HCT116 (cell line): ENCODE results near the gene TROAP.

ENCODE experiments used
- CTCF ChIP-seq, 3 experiments: fragments of 200-600 bp in 1 of 3; sonication (generic) in 1 of 3; IDR thresholded peaks in 2 of 3; conservative IDR thresholded peaks in 1 of 3; 2 replicates each; pipeline ENCODE4 v1.5.1; 2012 to 2017; ENCODE audit warnings: low read depth in 2 of 3, low read length in 2 of 3, antibody characterized with exemption in 1 of 3, borderline replicate concordance in 1 of 3, control low read depth in 1 of 3, mild to moderate bottlenecking in 1 of 3, mixed read lengths in 1 of 3, mixed run types in 1 of 3, moderate library complexity in 1 of 3; ENCODE audit not compliant: insufficient read depth in 1 of 3
- EZH2 ChIP-seq: fragments of 200-600 bp; sonication (generic); IDR thresholded peaks from 2 replicates; pipeline ENCODE4 v1.6.1; 2017; ENCODE audit warnings: antibody characterized with exemption, mixed run types
- EZH2phosphoT487 ChIP-seq: fragments of 200-600 bp; IDR thresholded peaks from 2 replicates; pipeline ENCODE4 v1.6.1; 2018; ENCODE audit warnings: antibody characterized with exemption, borderline replicate concordance
- JUND ChIP-seq: IDR thresholded peaks from 2 replicates; pipeline ENCODE4 v1.6.1; 2012
- POLR2A ChIP-seq: IDR thresholded peaks from 2 replicates; pipeline ENCODE4 v1.7.0; 2011; ENCODE audit warnings: borderline replicate concordance; ENCODE audit not compliant: insufficient read depth, insufficient read length; ENCODE audit errors: extremely low read depth
- POLR2AphosphoS5 ChIP-seq: IDR thresholded peaks from 2 replicates; pipeline ENCODE4 v1.6.1; 2011; ENCODE audit warnings: mild to moderate bottlenecking, low read depth, low read length, moderate library complexity
- RAD21 ChIP-seq: IDR thresholded peaks from 2 replicates; pipeline ENCODE4 v1.6.1; 2012; ENCODE audit warnings: low read depth, mild to moderate bottlenecking
- REST ChIP-seq: IDR thresholded peaks from 2 replicates; pipeline ENCODE4 v1.6.1; 2012; ENCODE audit warnings: low read depth
- SIN3A ChIP-seq: IDR thresholded peaks from 2 replicates; pipeline ENCODE4 v1.6.1; 2012; ENCODE audit warnings: low read depth
- SP1 ChIP-seq: IDR thresholded peaks from 2 replicates; pipeline ENCODE4 v1.6.1; 2012; ENCODE audit warnings: low read depth
- SRF ChIP-seq: IDR thresholded peaks from 2 replicates; pipeline ENCODE4 v1.6.1; 2012; ENCODE audit warnings: low read depth
- ZFX ChIP-seq: fragments of 450-650 bp; IDR thresholded peaks from 2 replicates; pipeline ENCODE4 v1.6.1; 2017
- ZNF274 ChIP-seq: fragments of 200-500 bp; sonication (Bioruptor generic); IDR thresholded peaks from 2 replicates; pipeline ENCODE4 v1.6.1; 2014; ENCODE audit warnings: mild to moderate bottlenecking, low read depth, low read length, inconsistent platforms
- TF ChIP-seq, protein P1 (sequence below): IDR thresholded peaks from 2 replicates; pipeline ENCODE4 v1.6.1; 2012

DNA sequence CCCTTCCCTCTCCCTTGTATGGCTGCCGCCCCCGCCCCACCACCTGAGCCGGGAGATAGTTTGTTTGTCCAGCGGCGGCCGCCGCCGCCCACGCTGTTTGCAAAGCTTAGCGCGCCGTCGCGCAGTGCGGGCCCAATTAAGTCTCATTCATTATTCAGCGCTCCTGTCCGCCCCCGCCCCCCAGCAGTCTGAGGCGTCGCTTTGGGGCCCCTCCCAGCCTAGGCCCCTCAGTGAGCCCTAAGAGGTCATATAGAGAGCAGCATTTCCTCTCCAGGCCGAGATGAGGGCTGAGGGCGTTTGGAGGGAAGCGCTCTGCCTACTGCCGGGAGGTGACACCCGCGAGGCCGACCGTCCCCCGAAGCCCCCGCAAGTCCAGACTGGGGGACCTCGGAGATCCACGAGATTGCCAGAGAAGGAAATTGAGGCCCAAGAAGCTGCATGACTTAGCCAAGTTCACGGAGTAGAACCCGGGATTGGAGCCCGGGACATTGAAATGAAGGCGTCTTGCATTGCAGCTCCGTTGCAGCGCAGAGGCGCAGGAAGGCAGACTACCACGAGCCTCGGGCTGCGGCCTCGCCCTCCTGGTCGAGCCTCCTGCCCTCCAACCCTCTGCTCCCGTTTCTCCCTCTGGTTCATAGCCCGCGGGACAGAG is 23.7 kb downstream of the TROAP start, which contains the start of gene DNAJC22:
- no peak for TF ChIP-seq ZNF274
- TF ChIP-seq EZH2phosphoT487 = no peak
- no peak for TF ChIP-seq RAD21
- no peak for TF ChIP-seq CTCF (IDR thresholded peaks at IDR 0.05 in 2 of 3, conservative IDR thresholded peaks at IDR 0.05 in 1 of 3; ENCODE audit: borderline replicate concordance in 1 of 3, insufficient read depth in 1 of 3, low read depth in 2 of 3, low read length in 2 of 3)
- no peak for TF ChIP-seq POLR2AphosphoS5
- no peak for TF ChIP-seq JUND
- TF ChIP-seq EZH2 = no peak
- no peak for TF ChIP-seq REST
- no peak for TF ChIP-seq SIN3A
- no peak for TF ChIP-seq POLR2A
- no peak for TF ChIP-seq SRF
- TF ChIP-seq ZFX = no peak
- no peak for TF ChIP-seq SP1
- TF ChIP-seq, protein P1, sequence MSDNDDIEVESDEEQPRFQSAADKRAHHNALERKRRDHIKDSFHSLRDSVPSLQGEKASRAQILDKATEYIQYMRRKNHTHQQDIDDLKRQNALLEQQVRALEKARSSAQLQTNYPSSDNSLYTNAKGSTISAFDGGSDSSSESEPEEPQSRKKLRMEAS = no peak
